HG02973 (cell line): ENCODE data around the gene LTBP3.
"Not testable (repeated sequence)": the region's sequence is repeated elsewhere in the genome, so short reads cannot be mapped to it uniquely, and the experiment has no call there.

Experiments
- ATAC-seq: cut with Tn5 transposase; IDR thresholded peaks from one replicate; pipeline ENCODE4 v1.9.1; 2021; ENCODE audit warnings: moderate library complexity; ENCODE audit not compliant: unreplicated experiment

LTBP3 gene

DNA sequence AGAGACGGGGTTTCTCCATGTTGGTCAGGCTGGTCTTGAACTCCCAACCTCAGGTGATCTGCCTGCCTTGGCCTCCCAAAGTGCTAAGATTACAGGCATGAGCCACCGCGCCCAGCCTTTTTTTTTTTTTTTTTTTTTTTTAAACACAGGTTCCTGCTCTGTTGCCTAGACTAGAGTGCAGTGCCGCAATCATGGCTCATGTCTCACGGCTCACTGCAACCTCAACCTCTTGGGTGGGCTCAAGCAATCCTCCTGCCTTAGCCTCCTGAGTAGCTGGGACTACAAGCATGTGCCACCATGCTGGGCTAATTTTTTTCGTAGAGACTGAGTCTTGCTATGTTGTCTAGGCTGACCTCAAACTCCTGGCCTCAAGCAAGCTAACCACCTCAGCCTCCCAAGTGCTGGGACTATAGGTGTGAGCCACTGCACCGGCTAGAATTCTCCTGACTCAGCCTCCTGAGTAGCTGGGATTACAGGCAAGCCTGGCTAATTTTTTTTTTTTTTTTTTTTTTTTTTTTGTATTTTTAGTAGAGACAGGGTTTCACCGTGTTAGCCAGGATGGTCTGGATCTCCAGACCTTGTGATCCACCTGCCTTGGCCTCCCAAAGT is 39.1 kb downstream of the LTBP3 start:
- not testable (repeated sequence) for ATAC-seq

DNA sequence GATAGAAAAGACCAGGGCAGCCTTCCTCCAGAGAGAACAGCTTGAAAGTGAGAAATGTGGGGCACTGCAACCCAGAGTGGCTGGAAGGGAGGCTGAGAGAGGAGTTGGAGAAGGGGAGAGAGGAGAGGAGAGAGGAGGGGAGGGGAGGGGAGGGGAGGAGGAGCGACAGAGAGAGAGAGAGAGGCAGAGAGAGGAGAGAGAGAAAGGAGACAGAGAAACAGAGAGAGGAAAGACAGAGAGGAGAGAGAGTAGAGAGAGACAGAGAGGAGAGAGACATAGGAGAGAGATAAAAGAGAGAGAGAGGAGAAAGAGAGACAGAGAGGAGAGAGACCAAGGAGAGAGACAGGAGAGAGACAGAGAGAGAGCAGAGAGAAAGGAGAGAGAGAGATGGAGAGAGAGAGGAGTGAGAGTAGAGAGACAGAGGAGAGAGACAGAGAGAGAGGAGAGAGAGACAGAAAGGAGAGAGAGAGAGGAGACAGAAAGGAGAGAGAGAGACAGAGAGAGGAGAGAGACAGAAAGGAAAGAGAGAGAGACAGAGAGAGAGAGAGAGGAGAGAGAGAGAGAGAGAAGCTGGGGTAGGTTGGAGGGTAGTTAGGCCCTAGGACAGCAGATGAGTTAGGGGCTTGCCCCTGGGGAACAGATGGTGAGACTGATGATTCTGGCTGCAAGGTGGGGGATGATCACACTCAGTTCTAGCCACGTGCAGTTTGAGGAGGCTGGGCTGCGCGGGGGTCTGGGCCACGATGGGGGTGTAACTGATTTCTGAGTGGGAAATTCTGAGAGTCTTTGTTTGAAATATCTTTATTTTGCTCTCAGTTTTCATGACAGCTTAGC is 41.8 kb downstream of the LTBP3 start:
- ATAC-seq: no peak

DNA sequence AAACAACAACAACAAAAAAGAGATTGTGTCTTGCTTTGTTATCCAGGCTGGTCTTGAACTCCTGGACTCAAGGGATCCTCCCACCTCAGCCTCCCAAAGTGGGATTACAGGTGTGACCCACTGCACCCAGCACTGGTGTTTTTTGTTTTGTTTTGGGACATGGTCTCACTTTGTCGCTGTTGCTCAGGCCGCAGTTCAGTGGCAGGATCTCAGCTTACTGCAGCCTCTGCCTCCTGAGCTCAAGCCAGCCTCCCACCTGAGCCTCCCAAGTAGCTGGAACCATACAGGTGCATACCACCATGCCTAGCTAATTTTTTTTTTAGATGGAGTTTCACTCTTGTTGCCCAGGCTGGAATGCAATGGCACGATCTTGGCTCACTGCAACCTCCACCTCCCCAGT is 45.8 kb downstream of the LTBP3 start:
- not testable (repeated sequence) for ATAC-seq

DNA sequence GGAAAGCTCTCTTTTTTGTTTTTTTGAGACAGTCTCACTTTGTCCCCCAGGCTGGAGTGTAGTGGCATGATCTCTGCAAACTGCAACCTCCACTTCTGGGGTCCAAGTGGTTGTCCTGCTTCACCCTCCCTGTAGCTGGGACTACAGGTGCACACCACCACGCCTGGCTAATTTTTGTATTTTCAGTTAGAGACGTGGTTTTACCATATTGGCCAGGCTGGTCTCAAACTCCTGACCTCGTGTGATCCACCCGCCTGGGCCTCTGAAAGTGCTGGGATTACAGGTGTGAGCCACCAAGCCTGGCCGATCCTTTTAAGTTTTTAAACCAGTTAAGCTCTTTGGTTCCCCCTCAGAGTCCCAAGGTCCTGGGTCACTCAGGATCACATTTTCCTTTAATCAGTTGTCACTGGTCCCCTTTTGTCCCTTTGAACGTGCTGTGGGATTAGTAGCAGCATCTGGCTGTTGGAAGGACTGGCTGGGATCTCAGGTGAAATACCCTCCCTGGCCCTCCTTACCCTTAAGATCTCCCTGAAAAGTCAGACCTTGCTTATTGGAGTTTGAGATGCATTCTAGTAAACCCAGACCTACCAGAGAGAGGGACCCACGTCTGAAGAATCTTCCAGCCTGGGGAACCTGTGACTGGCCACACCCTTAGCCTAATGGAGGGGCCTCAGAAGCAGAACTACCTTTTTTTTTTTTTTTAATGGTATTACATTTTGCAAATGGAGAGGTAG is 51.2 kb downstream of the LTBP3 start:
- peak; percentile 26 for ATAC-seq

DNA sequence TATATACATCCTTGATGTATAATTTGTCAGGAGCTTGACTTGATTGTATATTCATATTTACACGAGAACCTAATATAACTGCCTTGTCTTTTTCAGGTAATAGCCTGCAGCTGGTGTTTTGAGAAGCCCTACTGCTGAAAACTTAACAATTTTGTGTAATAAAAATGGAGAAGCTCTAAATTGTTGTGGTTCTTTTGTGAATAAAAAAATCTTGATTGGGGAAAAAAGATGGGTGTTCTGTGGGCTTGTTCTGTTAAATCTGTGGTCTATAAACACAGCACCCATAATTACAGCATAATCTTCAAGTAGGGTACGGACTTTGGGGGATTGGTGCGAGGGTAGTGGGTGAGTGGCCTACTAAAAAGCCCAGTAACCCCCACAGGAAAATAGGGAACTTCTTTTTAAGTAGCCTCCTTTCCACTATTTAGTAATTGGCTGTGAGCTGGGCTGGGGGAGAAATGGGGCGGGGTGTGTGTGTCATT is 51.8 kb downstream of the LTBP3 start:
- peak; percentile 1 for ATAC-seq

DNA sequence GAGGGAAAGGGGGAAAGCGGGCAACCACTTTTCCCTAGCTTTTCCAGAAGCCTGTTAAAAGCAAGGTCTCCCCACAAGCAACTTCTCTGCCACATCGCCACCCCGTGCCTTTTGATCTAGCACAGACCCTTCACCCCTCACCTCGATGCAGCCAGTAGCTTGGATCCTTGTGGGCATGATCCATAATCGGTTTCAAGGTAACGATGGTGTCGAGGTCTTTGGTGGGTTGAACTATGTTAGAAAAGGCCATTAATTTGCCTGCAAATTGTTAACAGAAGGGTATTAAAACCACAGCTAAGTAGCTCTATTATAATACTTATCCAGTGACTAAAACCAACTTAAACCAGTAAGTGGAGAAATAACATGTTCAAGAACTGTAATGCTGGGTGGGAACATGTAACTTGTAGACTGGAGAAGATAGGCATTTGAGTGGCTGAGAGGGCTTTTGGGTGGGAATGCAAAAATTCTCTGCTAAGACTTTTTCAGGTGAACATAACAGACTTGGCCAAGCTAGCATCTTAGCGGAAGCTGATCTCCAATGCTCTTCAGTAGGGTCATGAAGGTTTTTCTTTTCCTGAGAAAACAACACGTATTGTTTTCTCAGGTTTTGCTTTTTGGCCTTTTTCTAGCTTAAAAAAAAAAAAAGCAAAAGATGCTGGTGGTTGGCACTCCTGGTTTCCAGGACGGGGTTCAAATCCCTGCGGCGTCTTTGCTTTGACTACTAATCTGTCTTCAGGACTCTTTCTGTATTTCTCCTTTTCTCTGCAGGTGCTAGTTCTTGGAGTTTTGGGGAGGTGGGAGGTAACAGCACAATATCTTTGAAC is 52.5 kb downstream of the LTBP3 start:
- no peak for ATAC-seq

DNA sequence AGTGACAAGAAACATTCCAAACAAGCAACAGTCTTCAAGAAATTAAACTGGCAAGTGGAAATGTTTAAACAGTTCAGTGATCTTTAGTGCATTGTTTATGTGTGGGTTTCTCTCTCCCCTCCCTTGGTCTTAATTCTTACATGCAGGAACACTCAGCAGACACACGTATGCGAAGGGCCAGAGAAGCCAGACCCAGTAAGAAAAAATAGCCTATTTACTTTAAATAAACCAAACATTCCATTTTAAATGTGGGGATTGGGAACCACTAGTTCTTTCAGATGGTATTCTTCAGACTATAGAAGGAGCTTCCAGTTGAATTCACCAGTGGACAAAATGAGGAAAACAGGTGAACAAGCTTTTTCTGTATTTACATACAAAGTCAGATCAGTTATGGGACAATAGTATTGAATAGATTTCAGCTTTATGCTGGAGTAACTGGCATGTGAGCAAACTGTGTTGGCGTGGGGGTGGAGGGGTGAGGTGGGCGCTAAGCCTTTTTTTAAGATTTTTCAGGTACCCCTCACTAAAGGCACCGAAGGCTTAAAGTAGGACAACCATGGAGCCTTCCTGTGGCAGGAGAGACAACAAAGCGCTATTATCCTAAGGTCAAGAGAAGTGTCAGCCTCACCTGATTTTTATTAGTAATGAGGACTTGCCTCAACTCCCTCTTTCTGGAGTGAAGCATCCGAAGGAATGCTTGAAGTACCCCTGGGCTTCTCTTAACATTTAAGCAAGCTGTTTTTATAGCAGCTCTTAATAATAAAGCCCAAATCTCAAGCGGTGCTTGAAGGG is 53.3 kb downstream of the LTBP3 start:
- ATAC-seq: no peak

DNA sequence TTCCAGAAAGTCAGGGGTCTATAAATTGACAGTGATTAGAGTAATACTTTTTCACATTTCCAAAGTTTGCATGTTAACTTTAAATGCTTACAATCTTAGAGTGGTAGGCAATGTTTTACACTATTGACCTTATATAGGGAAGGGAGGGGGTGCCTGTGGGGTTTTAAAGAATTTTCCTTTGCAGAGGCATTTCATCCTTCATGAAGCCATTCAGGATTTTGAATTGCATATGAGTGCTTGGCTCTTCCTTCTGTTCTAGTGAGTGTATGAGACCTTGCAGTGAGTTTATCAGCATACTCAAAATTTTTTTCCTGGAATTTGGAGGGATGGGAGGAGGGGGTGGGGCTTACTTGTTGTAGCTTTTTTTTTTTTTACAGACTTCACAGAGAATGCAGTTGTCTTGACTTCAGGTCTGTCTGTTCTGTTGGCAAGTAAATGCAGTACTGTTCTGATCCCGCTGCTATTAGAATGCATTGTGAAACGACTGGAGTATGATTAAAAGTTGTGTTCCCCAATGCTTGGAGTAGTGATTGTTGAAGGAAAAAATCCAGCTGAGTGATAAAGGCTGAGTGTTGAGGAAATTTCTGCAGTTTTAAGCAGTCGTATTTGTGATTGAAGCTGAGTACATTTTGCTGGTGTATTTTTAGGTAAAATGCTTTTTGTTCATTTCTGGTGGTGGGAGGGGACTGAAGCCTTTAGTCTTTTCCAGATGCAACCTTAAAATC is 54.0 kb downstream of the LTBP3 start:
- no peak for ATAC-seq

DNA sequence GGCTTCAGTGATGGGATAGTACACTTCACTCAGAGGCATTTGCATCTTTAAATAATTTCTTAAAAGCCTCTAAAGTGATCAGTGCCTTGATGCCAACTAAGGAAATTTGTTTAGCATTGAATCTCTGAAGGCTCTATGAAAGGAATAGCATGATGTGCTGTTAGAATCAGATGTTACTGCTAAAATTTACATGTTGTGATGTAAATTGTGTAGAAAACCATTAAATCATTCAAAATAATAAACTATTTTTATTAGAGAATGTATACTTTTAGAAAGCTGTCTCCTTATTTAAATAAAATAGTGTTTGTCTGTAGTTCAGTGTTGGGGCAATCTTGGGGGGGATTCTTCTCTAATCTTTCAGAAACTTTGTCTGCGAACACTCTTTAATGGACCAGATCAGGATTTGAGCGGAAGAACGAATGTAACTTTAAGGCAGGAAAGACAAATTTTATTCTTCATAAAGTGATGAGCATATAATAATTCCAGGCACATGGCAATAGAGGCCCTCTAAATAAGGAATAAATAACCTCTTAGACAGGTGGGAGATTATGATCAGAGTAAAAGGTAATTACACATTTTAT is 54.7 kb downstream of the LTBP3 start:
- ATAC-seq: no peak

DNA sequence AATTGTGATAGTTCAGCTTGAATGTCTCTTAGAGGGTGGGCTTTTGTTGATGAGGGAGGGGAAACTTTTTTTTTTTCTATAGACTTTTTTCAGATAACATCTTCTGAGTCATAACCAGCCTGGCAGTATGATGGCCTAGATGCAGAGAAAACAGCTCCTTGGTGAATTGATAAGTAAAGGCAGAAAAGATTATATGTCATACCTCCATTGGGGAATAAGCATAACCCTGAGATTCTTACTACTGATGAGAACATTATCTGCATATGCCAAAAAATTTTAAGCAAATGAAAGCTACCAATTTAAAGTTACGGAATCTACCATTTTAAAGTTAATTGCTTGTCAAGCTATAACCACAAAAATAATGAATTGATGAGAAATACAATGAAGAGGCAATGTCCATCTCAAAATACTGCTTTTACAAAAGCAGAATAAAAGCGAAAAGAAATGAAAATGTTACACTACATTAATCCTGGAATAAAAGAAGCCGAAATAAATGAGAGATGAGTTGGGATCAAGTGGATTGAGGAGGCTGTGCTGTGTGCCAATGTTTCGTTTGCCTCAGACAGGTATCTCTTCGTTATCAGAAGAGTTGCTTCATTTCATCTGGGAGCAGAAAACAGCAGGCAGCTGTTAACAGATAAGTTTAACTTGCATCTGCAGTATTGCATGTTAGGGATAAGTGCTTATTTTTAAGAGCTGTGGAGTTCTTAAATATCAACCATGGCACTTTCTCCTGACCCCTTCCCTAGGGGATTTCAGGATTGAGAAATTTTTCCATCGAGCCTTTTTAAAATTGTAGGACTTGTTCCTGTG is 55.4 kb downstream of the LTBP3 start:
- no peak for ATAC-seq

DNA sequence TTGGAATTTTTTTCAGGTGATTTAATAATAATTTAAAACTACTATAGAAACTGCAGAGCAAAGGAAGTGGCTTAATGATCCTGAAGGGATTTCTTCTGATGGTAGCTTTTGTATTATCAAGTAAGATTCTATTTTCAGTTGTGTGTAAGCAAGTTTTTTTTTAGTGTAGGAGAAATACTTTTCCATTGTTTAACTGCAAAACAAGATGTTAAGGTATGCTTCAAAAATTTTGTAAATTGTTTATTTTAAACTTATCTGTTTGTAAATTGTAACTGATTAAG is 55.9 kb downstream of the LTBP3 start:
- ATAC-seq: no peak

DNA sequence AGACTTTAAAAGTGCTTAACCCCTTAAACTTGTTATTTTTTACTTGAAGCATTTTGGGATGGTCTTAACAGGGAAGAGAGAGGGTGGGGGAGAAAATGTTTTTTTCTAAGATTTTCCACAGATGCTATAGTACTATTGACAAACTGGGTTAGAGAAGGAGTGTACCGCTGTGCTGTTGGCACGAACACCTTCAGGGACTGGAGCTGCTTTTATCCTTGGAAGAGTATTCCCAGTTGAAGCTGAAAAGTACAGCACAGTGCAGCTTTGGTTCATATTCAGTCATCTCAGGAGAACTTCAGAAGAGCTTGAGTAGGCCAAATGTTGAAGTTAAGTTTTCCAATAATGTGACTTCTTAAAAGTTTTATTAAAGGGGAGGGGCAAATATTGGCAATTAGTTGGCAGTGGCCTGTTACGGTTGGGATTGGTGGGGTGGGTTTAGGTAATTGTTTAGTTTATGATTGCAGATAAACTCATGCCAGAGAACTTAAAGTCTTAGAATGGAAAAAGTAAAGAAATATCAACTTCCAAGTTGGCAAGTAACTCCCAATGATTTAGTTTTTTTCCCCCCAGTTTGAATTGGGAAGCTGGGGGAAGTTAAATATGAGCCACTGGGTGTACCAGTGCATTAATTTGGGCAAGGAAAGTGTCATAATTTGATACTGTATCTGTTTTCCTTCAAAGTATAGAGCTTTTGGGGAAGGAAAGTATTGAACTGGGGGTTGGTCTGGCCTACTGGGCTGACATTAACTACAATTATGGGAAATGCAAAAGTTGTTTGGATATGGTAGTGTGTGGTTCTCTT is 56.5 kb downstream of the LTBP3 start:
- ATAC-seq: no peak

DNA sequence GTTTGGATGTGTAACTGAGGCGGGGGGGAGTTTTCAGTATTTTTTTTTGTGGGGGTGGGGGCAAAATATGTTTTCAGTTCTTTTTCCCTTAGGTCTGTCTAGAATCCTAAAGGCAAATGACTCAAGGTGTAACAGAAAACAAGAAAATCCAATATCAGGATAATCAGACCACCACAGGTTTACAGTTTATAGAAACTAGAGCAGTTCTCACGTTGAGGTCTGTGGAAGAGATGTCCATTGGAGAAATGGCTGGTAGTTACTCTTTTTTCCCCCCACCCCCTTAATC is 57.0 kb downstream of the LTBP3 start:
- no peak for ATAC-seq

DNA sequence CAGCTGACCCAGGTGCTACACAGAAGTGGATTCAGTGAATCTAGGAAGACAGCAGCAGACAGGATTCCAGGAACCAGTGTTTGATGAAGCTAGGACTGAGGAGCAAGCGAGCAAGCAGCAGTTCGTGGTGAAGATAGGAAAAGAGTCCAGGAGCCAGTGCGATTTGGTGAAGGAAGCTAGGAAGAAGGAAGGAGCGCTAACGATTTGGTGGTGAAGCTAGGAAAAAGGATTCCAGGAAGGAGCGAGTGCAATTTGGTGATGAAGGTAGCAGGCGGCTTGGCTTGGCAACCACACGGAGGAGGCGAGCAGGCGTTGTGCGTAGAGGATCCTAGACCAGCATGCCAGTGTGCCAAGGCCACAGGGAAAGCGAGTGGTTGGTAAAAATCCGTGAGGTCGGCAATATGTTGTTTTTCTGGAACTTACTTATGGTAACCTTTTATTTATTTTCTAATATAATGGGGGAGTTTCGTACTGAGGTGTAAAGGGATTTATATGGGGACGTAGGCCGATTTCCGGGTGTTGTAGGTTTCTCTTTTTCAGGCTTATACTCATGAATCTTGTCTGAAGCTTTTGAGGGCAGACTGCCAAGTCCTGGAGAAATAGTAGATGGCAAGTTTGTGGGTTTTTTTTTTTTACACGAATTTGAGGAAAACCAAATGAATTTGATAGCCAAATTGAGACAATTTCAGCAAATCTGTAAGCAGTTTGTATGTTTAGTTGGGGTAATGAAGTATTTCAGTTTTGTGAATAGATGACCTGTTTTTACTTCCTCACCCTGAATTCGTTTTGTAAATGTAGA is 57.6 kb downstream of the LTBP3 start:
- no peak for ATAC-seq

DNA sequence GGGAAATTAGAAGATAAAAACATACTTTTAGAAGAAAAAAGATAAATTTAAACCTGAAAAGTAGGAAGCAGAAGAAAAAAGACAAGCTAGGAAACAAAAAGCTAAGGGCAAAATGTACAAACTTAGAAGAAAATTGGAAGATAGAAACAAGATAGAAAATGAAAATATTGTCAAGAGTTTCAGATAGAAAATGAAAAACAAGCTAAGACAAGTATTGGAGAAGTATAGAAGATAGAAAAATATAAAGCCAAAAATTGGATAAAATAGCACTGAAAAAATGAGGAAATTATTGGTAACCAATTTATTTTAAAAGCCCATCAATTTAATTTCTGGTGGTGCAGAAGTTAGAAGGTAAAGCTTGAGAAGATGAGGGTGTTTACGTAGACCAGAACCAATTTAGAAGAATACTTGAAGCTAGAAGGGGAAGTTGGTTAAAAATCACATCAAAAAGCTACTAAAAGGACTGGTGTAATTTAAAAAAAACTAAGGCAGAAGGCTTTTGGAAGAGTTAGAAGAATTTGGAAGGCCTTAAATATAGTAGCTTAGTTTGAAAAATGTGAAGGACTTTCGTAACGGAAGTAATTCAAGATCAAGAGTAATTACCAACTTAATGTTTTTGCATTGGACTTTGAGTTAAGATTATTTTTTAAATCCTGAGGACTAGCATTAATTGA is 58.3 kb downstream of the LTBP3 start:
- no peak for ATAC-seq

DNA sequence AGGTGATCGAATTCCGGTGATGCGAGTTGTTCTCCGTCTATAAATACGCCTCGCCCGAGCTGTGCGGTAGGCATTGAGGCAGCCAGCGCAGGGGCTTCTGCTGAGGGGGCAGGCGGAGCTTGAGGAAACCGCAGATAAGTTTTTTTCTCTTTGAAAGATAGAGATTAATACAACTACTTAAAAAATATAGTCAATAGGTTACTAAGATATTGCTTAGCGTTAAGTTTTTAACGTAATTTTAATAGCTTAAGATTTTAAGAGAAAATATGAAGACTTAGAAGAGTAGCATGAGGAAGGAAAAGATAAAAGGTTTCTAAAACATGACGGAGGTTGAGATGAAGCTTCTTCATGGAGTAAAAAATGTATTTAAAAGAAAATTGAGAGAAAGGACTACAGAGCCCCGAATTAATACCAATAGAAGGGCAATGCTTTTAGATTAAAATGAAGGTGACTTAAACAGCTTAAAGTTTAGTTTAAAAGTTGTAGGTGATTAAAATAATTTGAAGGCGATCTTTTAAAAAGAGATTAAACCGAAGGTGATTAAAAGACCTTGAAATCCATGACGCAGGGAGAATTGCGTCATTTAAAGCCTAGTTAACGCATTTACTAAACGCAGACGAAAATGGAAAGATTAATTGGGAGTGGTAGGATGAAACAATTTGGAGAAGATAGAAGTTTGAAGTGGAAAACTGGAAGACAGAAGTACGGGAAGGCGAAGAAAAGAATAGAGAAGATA is 59.0 kb downstream of the LTBP3 start, which contains the start of gene MALAT1:
MALAT1 (plus strand) TSS at position 69 of the 736 bp plus-strand sequence.
- ATAC-seq: peak; percentile 26
